ENCODE results near the gene ZACN. TPM values are rescaled to one million over a fixed set of nuclear protein-coding genes. Genes with fewer than 3 reads are reported as not detected.
A peak's percentile ranks its signal among the peaks of the same experiment; 100 is the strongest.

The ZACN gene
- polyA plus RNA-seq, 1 donor, result 10.4 TPM

DNA sequence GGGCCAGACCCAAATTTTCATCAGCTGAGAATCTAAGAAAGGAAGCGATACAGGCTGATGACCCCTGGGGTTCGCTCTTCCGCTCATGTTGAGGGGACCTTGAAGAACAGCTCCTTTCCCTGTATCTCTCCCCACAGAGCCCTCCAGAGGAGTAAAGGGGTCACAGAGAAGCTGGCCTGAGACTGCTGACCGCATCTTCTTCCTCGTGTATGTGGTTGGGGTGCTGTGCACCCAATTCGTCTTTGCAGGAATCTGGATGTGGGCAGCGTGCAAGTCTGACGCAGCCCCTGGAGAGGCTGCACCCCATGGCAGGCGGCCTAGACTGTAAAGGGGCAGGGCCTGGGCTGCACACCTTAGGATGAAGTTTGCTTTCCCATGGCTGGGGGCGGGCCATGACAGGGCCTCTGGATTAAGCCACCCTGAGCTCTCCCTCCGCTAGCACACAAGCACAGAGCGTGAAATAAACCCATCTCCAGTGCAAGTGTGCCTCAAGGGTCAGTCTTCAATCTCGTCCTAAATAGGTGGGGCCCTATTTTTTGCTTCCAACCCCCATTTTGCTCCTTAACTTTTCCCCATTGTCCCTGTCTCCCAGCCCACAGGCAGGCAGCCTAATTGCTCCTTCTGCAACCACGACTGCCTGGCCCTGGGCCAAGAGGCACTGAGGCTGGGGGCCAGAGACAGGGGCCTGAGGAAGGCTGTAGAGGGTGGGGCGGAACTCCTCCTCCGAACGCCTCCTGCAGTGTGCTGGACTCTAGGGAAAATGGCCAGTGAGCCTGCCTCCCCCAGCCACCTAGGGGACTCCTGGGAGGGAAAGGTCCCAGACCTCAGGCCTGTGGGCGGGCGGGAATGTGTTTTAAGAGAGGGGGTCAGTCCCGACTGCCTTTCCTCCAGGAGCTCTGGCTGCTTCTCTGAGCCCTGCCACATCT is 3.6 kb downstream of the ZACN start:
- DNase-seq, result no peak

- no peak for DNase-seq
Observed at GRCh38 chr17:76083536-76084182, 4.7 kb downstream of the ZACN start.

DNA sequence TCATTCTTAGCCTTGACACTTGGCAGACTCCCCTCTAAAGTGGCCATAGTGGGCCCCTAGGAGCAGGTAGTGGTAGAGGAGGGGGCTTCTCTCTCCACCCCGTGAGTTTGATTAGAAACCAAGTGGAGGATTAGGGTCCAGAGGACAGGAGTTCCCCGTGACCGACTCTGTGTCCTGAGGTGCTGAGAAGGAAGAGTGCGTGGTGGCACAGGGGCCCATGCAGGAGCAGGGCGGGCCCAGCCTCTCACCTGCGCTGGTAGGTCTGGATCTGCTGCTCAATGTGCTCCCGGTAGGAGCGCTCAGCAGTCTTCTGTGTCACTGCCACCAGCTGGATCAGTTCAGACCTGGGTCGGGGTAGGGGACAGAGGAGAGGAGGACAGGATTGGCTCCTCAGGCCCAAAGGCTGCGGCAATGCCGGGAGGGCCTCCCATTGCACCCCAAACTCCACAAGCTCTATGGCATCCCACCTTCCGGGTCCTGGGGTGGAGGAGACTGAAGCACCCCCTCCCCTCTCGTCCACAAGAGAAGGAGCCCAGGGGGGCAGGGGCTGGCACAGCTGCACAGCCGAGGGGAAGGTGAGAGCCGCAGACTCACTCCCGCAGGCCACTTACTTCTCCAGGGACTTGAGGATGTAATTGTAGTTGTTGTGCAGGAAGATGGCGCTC is 6.2 kb downstream of the ZACN start:
- DNase-seq, result no peak

GRCh38 chr17:76085731-76086366 is 6.9 kb downstream of the ZACN start:
- DNase-seq, result no peak

DNA sequence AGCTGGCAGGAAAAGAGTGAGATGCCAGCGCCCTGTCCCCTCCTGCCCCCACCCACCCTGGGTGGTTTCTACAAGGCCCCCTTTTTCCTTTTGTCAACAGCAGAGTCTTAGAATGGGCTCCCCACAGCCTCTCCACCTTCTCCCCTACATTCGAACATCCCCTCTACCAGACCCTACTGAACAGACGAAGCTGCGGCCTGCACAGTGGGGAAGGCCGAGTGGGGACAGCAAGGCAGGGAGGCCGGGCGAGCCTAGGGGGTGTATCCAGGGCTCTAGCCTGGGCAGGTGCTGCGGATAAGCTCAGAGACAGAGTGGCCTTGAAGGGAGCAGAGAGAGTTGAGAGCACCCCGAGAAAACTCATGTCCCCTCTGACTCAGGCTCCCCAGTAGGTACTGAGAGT is 7.4 kb downstream of the ZACN start:
- DNase-seq, result no peak

GRCh38 chr17:76087531-76087930 is 8.5 kb downstream of the ZACN start:
- DNase-seq, result no peak

DNA sequence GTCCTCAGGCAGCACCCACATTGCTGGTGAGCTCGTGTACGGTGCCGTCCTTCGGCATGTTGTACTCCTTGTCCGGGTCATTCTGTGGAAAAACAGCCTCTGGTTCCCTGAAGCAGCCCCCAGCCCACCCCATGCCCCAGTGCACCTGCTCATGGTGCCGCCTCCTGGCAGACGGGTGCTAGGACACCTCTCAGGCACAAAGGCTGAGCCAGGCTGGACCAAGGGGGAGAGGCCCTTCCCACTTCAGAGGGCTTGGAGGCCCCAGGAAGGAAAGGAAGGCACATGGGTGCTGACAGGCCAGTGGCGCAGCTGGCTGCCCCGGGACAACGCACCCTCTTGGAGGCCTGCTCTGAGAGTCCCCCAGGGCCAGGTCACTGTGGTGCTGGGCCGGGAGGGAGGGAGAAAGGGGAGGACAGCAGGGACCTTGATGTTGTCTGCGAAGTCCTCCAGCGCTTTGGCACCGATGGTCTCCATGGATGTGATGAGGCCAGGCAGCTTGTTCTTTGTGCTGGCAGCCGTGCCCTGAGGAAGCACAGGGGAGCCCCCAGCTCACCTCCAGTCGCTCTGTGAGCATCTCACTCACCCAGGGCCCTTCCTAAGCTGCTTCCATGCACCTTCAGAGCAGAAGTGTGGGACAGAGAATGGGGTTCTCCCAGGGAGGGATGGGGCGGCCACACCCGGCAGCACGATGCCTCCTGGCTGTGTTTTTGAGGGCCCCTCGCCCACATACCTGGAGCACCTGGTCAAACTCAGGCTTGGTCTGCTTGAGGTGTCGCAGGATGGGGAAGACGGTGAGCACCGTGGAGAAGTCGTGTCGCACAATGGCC is 9.3 kb downstream of the ZACN start:
- no peak for DNase-seq

DNA sequence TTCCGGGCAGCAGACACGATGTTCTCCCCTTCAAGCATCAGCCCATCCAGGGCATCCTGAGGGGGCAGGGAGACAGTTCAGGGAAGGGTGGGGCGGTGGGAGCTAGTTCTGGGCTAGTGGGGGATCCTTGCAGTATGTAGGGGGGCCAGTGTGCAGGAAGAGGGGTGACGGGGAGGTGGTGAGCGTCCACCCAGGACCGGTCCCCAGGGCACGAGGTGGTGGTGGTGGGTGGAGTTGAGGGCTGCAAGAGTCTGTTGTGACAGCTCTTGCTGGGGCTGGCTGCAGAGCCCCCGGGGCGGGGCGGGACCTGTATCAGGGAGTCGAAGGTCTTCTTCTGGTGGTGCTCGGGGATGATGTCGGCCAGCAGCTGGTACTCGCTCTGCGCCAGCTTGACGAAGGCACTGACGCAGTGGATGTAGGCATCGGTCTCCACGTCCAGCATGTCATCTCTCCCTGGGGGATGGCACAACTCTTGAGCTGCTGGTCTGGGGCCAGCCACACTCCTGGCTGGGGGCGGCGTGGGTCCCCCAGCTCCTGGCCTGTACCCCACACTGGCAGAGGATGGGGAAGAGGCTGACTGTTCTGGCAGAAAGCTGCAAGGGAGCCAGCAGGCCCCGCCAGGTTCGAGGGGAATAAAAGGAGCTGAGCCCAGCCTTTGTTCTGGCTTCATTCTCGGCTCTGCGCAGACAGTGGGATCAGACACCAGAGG is 10.0 kb downstream of the ZACN start:
- DNase-seq, result no peak

DNA sequence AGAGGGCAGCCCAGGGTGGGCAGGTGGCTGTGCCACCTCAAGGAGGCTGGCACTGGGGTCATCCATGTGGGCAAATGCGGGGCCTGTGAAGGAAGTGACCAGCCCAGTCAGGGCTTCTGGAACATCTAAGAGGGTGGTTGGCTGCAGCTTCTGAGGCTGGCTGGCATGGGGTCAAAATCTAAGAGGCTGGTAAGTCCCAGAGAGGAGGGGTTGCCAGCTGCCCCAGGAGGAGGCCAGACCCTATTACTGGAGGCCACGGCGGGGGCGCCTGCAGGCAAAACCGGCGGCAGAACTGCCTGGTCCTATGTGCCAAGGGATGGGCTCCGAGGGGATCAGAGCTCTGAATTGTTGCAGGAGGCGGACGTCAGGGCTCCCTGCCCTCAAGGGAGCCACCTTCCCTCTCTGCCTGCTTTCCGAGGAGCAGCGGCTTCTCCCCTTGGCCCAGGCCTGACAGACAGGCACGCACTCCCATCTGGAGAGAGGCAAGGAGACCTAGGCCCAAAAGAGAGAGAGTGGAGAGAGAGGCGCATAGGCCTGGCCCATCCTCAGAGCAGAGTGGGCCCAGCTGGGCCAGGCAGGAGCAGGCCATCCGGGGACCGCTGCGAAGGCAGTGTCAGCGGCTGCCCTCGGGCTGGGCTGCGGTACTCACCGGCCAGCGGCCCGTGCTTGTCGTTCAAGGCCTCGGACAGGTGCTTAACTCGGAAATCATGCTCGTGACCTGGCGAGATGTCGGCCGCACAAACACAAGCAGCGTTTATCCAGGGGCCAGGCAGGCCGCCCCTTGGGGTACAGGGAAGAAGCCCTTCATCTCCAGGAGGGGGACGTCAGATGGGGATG is 10.9 kb downstream of the ZACN start:
- DNase-seq, result no peak

- no peak for DNase-seq
Observed at GRCh38 chr17:76090517-76091129, 11.6 kb downstream of the ZACN start.

DNA sequence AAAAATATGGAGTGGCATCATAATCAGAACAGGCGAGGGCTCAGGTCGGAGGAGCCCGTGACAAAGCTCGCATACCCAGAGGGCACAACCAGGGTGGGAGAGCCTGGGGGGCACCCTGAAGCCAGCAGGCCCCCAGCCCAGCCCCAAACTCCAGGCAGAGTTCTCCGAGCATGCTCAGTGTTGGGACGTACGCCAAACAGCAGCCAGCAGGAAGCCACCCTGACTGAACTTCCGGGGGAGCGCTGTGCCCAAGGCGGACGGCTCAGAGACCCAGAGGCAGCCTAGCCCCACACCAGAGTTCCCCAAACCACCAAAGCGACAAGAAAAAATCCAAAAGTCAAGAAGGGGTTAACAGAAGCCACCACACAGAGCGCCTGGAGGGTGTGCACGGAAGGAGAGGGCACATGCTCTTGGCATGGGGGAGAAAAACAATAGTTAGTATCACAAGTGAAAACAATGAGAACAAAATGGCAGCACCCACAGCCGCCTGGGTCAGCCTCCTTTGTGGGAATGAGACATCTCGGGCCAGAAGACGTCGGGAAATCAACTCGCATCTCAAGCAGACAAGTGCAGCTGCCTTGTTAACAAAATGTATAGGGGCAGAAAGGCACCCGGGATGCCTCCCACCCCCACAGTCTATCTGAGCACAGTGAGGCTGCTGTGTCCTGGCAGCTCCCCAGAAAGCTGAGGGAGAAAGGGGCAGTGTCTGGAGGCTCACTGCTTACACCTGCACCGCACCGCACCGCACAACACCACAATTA is 12.7 kb downstream of the ZACN start:
- DNase-seq, result no peak

DNA sequence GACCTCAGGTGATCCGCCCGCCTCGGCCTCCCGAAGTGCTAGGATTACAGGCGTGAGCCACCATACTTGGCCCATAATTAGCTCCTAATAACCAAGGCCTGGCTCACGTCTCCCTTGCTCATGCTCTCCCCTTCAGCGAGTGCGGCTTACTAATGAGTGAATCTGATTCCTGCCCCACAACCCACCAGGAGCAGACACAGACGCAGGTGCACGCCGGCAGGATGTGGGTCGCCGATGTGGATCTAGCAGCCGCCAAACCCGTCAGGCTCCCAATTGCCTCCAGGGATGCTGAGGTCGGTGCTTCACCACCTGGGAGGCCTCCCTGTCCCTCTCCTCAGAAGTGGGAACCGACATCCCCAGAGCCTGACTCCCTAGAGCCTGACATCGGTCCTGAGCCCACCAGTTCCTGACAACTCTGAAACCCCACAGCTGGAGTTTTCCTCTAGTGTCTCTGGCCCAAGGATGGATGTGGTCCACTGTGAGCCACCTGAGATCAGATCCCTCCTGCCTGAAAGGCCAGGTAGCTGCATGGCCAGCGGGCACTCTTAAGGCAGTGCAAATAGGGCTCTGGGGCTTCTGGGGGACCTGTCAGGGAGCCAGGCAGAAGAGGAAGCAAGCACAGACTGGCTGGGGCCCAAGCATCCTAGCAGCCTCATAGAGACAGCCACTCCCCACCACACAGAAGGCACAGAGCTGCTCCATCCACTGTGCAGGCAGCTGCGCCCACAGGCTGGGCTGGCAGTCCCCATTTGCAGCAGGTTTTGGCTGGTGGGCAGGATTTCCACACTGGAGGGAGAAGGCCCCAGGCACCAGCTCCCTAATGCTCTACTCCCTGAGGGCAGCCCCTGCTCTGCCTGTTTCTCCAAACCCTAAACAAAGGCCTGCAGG is 13.8 kb downstream of the ZACN start:
- no peak for DNase-seq

DNA sequence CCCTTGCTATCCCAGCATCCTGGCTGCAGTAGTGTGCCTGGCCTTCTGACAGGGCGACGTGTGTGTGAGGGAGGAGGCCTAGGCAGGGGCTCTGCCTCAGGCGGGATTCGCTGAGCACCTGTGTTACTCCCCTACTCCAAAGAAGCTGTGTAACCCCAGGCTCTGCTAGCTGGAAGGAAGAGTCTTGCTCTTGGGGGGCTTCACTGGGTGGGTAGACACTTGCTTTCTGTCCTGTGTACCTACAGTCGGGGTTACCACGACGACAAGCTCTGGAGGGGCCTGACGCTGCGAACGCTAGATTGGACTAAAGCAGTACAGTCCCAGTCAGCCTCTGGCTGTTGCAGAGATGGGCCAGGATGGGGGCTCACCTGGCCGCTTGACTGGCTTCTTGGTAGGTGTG is 15.1 kb downstream of the ZACN start:
- no peak for DNase-seq

DNA sequence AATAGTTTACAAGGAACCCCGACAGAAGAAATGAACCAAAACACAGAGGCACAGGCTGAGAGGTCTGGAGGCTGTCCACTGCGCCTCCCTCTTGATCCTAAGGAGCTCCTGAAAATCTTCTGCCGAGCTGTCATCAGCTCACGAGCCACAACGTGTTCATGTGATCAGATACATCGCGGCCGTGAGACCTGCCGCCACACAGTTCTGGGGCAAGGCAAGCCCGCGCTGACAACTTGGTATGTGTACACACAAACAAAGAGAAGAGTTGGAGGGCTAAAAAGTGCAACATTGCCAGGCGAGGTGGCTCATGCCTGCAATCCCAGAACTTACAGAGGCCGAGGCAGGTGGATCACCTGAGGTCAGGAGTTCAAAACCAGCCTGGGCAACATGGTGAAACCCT is 17.0 kb downstream of the ZACN start:
- DNase-seq, result no peak

GRCh38 chr17:76097716-76098295 is 18.8 kb downstream of the ZACN start:
- DNase-seq, result no peak

DNA sequence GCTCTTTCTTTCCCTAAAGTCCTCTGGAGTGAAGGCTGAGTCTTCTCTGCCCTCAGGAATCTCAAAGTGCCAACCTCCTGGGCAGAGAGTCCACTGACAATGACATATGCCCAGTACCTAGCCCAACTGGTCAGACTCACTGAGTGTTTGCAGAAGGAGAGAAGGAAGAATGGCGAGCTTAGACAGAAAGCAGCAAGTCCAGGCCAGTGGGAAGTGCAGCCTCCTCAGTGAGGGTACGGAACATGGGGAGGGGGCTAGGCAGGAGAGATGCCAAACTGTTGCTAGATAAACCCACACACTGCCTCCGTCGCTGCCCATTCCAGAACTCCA is 23.9 kb downstream of the ZACN start:
- DNase-seq, result no peak

- peak; percentile 97 for DNase-seq
Observed at GRCh38 chr17:76103274-76104139, 24.5 kb downstream of the ZACN start, which contains the start of gene EXOC7. EXOC7 (minus strand) TSS chr17:76103787; CDS start chr17:76103692, 95 bp downstream.

All from hindlimb muscle (tissue), 1 donor.